Activated B cell treated with CpG ODN at 0.5 μM for 24 hours (primary cell): Measurements from ENCODE around the gene ADAMTS15. TPM values are rescaled to one million over a fixed set of nuclear protein-coding genes. Genes with fewer than 3 reads are reported as not detected.
A peak's percentile ranks its signal among the peaks of the same experiment; 100 is the strongest.

ENCODE experiments used
- ATAC-seq: fragments of 200-7000 bp; cut with Tn5 transposase; one replicate; pipeline ENCODE4 v1.10.0; 2021; ENCODE audit warnings: low read depth, mild to moderate bottlenecking, moderate library complexity
- CTCF ChIA-PET: fragments of 350-600 bp; sonication (Branson Sonifier 250); formaldehyde crosslinking; loops from one replicate; lab custom pipeline; 2021; ENCODE audit warnings: antibody characterized with exemption; lab: Charles Lee
- POLR2A ChIA-PET: fragments of 350-600 bp; sonication (Branson Sonifier 250); formaldehyde crosslinking; loops from one replicate; lab custom pipeline; 2021; ENCODE audit warnings: antibody characterized with exemption; lab: Charles Lee
- DNase-seq: peaks from one replicate; pipeline ENCODE4 v3.0.0; 2022
- H3K27ac Mint-ChIP-seq: one replicate; pipeline ENCODE4 v1.8.0; 2020; ENCODE audit warnings: mixed read lengths
- H3K27me3 Mint-ChIP-seq: one replicate; pipeline ENCODE4 v1.8.0; 2021; ENCODE audit warnings: mixed read lengths
- H3K36me3 Mint-ChIP-seq: one replicate; pipeline ENCODE4 v1.8.0; 2021; ENCODE audit warnings: low read depth, mixed read lengths
- H3K4me1 Mint-ChIP-seq: one replicate; pipeline ENCODE4 v1.8.0; 2021; ENCODE audit warnings: mixed read lengths
- H3K4me3 Mint-ChIP-seq: one replicate; pipeline ENCODE4 v1.8.0; 2020; ENCODE audit warnings: mild to moderate bottlenecking, mixed read lengths
- H3K9me3 Mint-ChIP-seq: one replicate; pipeline ENCODE4 v1.8.0; 2020; ENCODE audit warnings: mixed read lengths
- CTCF ChIP-seq: fragments of 200-600 bp; IDR thresholded peaks from one replicate; pipeline ENCODE4 v1.8.0; 2022; ENCODE audit warnings: antibody characterized with exemption, mild to moderate bottlenecking
- intact Hi-C: fragments of 100-400 bp; cut with micrococcal nuclease; formaldehyde crosslinking; loops from one replicate; pipeline ENCODE4 v1.15.1; 2024
- total RNA-seq: library from RNA; stranded (reverse); gene quantifications from 2 replicates; pipeline ENCODE4 v1.2.3, GENCODE V29; 2022

ADAMTS15 gene
- total RNA-seq, 1 donor from 2014 or later, result not detected

- ATAC-seq (no peak), DNase-seq (no peak)
- intact Hi-C loops, result no loop called here
- Mint-ChIP-seq H3K27ac (no peak overlapping the region), H3K27me3 (peaks cover 40% of the 10 kb centered on the region), H3K4me3 (no peak overlapping the region), H3K9me3 (no peaks in the 10 kb centered on the region), H3K36me3 (no peaks in the 10 kb centered on the region), H3K4me1 (peaks cover 5% of the 10 kb centered on the region)
- TF ChIP-seq CTCF, result no peak
- ChIA-PET POLR2A (no interaction called here), CTCF (interaction anchor here (0.8 to 2.5 kb wide), 5 partner anchors 10 to 462 kb away, joined by 3 to 12 read pairs (median 4); no protein-coding TSS in a partner anchor)
Observed at GRCh38 chr11:130441719-130442118, 6.7 kb upstream of the ADAMTS15 start.

- H3K27me3 Mint-ChIP-seq, result peaks cover 43% of the 10 kb centered on the region
- DNase-seq (no peak), ATAC-seq (no peak)
- H3K9me3 Mint-ChIP-seq, result no peaks in the 10 kb centered on the region
- no peak overlapping the region for H3K27ac Mint-ChIP-seq
- CTCF ChIA-PET, result interaction anchor here (1.1 to 2.5 kb wide), 4 partner anchors 9 to 461 kb away, joined by 3 to 12 read pairs (median 6); no protein-coding TSS in a partner anchor
- peaks cover 5% of the 10 kb centered on the region for H3K4me1 Mint-ChIP-seq
- H3K36me3 Mint-ChIP-seq, result no peaks in the 10 kb centered on the region
- no peak for TF ChIP-seq CTCF
- no peak overlapping the region for H3K4me3 Mint-ChIP-seq
- intact Hi-C loops, result no loop called here
- POLR2A ChIA-PET, result no interaction called here
Observed at GRCh38 chr11:130442737-130443136, 5.7 kb upstream of the ADAMTS15 start.

DNA sequence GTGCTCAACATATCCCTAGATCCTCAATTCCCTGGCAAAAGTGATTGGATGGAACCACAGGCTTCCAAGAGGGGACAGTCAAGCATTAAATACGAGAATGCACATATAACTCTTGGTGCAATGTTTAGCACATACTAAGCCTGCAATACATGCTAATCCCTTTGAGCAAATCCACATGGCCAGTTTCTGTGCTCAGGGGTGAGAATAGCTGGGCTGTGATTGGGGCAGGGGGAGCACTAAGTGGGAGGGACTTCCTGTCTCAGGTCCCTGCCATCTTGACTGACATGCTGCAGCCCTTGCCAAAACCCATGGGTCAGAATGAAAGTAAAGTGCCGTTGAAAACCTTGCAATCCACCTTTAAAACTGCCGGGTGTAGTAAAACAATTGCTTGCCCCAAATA lies 2.7 kb upstream of the ADAMTS15 start:
- ChIA-PET CTCF (interaction anchor here (1.4 kb wide), 1 partner anchor 15 kb away, joined by 4 read pairs; no protein-coding TSS in a partner anchor), POLR2A (no interaction called here)
- H3K27ac Mint-ChIP-seq, result no peak overlapping the region
- no peak overlapping the region for H3K4me3 Mint-ChIP-seq
- no peak for ATAC-seq
- H3K4me1 Mint-ChIP-seq, result peaks cover 10% of the 10 kb centered on the region
- H3K36me3 Mint-ChIP-seq, result no peaks in the 10 kb centered on the region
- H3K27me3 Mint-ChIP-seq, result peaks cover 53% of the 10 kb centered on the region
- TF ChIP-seq CTCF, result no peak
- intact Hi-C loops, result no loop called here
- no peak for DNase-seq
- no peaks in the 10 kb centered on the region for H3K9me3 Mint-ChIP-seq

GRCh38 chr11:130448039-130448415 lies 418 bp upstream of the ADAMTS15 start:
- no peaks in the 10 kb centered on the region for H3K36me3 Mint-ChIP-seq
- intact Hi-C loops, result no loop called here
- peak overlapping the region; percentile 66 for H3K4me3 Mint-ChIP-seq
- DNase-seq (no peak), ATAC-seq (no peak)
- peaks cover 58% of the 10 kb centered on the region for H3K27me3 Mint-ChIP-seq
- POLR2A ChIA-PET, result no interaction called here
- no peaks in the 10 kb centered on the region for H3K9me3 Mint-ChIP-seq
- no peak overlapping the region for H3K27ac Mint-ChIP-seq
- no peak for TF ChIP-seq CTCF
- CTCF ChIA-PET, result no interaction called here
- peaks cover 10% of the 10 kb centered on the region for H3K4me1 Mint-ChIP-seq

DNA sequence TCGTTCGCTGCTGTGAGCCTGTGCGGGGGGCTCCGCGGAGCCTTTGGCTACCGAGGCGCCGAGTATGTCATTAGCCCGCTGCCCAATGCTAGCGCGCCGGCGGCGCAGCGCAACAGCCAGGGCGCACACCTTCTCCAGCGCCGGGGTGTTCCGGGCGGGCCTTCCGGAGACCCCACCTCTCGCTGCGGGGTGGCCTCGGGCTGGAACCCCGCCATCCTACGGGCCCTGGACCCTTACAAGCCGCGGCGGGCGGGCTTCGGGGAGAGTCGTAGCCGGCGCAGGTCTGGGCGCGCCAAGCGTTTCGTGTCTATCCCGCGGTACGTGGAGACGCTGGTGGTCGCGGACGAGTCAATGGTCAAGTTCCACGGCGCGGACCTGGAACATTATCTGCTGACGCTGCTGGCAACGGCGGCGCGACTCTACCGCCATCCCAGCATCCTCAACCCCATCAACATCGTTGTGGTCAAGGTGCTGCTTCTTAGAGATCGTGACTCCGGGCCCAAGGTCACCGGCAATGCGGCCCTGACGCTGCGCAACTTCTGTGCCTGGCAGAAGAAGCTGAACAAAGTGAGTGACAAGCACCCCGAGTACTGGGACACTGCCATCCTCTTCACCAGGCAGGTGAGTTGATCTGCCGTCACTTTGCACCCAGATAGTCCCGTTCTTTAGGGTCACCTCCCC lies 1.0 kb downstream of the ADAMTS15 start:
- ChIA-PET CTCF (no interaction called here), POLR2A (no interaction called here)
- Mint-ChIP-seq H3K27me3 (peaks cover 55% of the 10 kb centered on the region), H3K36me3 (no peaks in the 10 kb centered on the region), H3K4me3 (no peak overlapping the region), H3K9me3 (no peaks in the 10 kb centered on the region), H3K27ac (no peak overlapping the region), H3K4me1 (peaks cover 10% of the 10 kb centered on the region)
- ATAC-seq (no peak), DNase-seq (no peak)
- no peak for TF ChIP-seq CTCF
- intact Hi-C loops, result no loop called here
